ENCODE data around the gene CACNA2D1.

DNA sequence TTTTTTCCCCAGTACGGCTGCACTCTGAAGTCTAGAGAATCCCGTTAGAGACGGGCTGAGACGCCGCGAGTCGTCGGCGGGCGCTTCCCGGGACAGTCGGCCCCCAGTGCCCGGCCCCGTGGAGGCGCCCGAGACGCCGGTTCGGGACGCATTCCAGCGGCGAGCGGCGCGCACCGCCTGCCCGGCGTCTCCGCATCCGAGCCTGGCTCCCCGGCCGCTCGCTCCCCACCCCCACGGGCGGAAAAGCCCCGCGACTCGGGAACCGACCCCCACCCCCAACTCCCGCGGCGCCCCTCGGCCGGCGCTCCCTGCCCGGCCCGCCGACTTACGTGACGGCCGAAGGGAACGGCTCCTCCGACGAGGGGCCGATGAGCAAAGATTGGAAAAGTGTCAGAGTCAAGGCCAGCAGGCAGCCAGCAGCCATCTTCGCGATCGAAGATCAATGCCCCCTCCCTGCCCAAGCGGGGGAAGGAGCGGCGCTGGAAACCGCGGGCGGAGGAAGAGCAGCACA is 486 bp downstream of the CACNA2D1 start:
- TF ChIP-seq, protein P1, sequence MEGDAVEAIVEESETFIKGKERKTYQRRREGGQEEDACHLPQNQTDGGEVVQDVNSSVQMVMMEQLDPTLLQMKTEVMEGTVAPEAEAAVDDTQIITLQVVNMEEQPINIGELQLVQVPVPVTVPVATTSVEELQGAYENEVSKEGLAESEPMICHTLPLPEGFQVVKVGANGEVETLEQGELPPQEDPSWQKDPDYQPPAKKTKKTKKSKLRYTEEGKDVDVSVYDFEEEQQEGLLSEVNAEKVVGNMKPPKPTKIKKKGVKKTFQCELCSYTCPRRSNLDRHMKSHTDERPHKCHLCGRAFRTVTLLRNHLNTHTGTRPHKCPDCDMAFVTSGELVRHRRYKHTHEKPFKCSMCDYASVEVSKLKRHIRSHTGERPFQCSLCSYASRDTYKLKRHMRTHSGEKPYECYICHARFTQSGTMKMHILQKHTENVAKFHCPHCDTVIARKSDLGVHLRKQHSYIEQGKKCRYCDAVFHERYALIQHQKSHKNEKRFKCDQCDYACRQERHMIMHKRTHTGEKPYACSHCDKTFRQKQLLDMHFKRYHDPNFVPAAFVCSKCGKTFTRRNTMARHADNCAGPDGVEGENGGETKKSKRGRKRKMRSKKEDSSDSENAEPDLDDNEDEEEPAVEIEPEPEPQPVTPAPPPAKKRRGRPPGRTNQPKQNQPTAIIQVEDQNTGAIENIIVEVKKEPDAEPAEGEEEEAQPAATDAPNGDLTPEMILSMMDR (conservative IDR thresholded peaks at IDR 0.05; ENCODE audit: low read depth, low read length): no peak
- peak; percentile 98 for TF ChIP-seq EZH2 (IDR thresholded peaks at IDR 0.05; ENCODE audit: low read length, unreplicated experiment)
- TF ChIP-seq EZH2phosphoT487 (IDR thresholded peaks at IDR 0.05; ENCODE audit: borderline replicate concordance, low read length): peak; percentile 74; the same call in 1 of the 2 replicates

Data from PC-3 (cell line).